Body of pancreas (tissue), 4 donors: ENCODE results near the gene TEDC2.

ENCODE experiments used
- POLR2A ChIP-seq, 3 donors: fragments of 450-650 bp; IDR thresholded peaks; one replicate each; pipeline ENCODE4 v1.6.1; 2016; ENCODE audit warnings: antibody characterized with exemption in 3 of 3, mild to moderate bottlenecking in 2 of 3
- TF ChIP-seq, protein P1 (sequence below), 7 experiments: fragments of 450-650 bp in 4 of 7; fragments of 200-600 bp in 3 of 7; sonication (generic) in 3 of 7; IDR thresholded peaks; one replicate each; pipeline ENCODE4 v1.5.1; 2016 to 2019; ENCODE audit warnings: antibody characterized with exemption in 7 of 7

GRCh38 chr16:2492292-2492691, 32.4 kb downstream of the TEDC2 start:
- no peak for TF ChIP-seq POLR2A (IDR thresholded peaks at IDR 0.05)
- TF ChIP-seq, protein P1, sequence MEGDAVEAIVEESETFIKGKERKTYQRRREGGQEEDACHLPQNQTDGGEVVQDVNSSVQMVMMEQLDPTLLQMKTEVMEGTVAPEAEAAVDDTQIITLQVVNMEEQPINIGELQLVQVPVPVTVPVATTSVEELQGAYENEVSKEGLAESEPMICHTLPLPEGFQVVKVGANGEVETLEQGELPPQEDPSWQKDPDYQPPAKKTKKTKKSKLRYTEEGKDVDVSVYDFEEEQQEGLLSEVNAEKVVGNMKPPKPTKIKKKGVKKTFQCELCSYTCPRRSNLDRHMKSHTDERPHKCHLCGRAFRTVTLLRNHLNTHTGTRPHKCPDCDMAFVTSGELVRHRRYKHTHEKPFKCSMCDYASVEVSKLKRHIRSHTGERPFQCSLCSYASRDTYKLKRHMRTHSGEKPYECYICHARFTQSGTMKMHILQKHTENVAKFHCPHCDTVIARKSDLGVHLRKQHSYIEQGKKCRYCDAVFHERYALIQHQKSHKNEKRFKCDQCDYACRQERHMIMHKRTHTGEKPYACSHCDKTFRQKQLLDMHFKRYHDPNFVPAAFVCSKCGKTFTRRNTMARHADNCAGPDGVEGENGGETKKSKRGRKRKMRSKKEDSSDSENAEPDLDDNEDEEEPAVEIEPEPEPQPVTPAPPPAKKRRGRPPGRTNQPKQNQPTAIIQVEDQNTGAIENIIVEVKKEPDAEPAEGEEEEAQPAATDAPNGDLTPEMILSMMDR (IDR thresholded peaks at IDR 0.05): no peak
